H9 (cell line): ENCODE data around the gene PLA2G1B. TPM values are rescaled to one million over a fixed set of nuclear protein-coding genes. Genes with fewer than 3 reads are reported as not detected.

ENCODE experiments used
- DNase-seq: peaks from one replicate; pipeline ENCODE4 v3.0.0-alpha.2; 2017
- H2AFZ ChIP-seq: one replicate; pipeline ENCODE4 v1.6.1; 2013; ENCODE audit warnings: mild to moderate bottlenecking, low read length, control low read depth, moderate library complexity
- H2AK5ac ChIP-seq: 2 replicates; pipeline ENCODE4 v1.6.1; 2013; ENCODE audit warnings: low read length, control low read depth, mixed read lengths; ENCODE audit not compliant: insufficient read length
- H2BK120ac ChIP-seq: one replicate; pipeline ENCODE4 v1.6.1; 2013; ENCODE audit warnings: low read depth, mild to moderate bottlenecking, low read length, control low read depth, inconsistent platforms; ENCODE audit not compliant: poor library complexity, severe bottlenecking
- H2BK12ac ChIP-seq: 2 replicates; pipeline ENCODE4 v1.6.1; 2013; ENCODE audit warnings: low read length, control low read depth, mixed read lengths, low read depth; ENCODE audit not compliant: insufficient read length
- H2BK15ac ChIP-seq: 2 replicates; pipeline ENCODE4 v1.6.1; 2013; ENCODE audit warnings: low read depth, low read length, control low read depth
- H2BK20ac ChIP-seq: one replicate; pipeline ENCODE4 v1.6.1; 2013; ENCODE audit warnings: low read depth, mild to moderate bottlenecking, low read length, control low read depth, inconsistent platforms; ENCODE audit not compliant: poor library complexity, severe bottlenecking
- H2BK5ac ChIP-seq: 2 replicates; pipeline ENCODE4 v1.6.1; 2013; ENCODE audit warnings: low read length, control low read depth, mixed read lengths; ENCODE audit not compliant: insufficient read length
- H3K14ac ChIP-seq: 2 replicates; pipeline ENCODE4 v1.6.1; 2013; ENCODE audit warnings: low read length, control low read depth; ENCODE audit not compliant: insufficient read depth
- H3K18ac ChIP-seq: 2 replicates; pipeline ENCODE4 v1.6.1; 2013; ENCODE audit warnings: low read depth, mild to moderate bottlenecking, mixed read lengths, low read length, control low read depth; ENCODE audit not compliant: insufficient read length
- H3K23ac ChIP-seq: 2 replicates; pipeline ENCODE4 v1.6.1; 2013; ENCODE audit warnings: low read length, control low read depth, mixed read lengths, low read depth; ENCODE audit not compliant: insufficient read length
- H3K23me2 ChIP-seq: 2 replicates; pipeline ENCODE4 v1.6.1; 2013; ENCODE audit warnings: low read depth, mild to moderate bottlenecking, mixed read lengths, low read length, control low read depth; ENCODE audit not compliant: insufficient read length, poor library complexity, severe bottlenecking
- H3K27ac ChIP-seq: 2 replicates; pipeline ENCODE4 v1.5.1; 2013; ENCODE audit warnings: low read length, control low read depth, mixed read lengths, low read depth; ENCODE audit not compliant: insufficient read length
- H3K27me3 ChIP-seq: 2 replicates; pipeline ENCODE4 v1.6.1; 2013; ENCODE audit warnings: low read length, control low read depth, inconsistent platforms; ENCODE audit not compliant: insufficient read depth
- H3K4ac ChIP-seq: 2 replicates; pipeline ENCODE4 v1.6.1; 2013; ENCODE audit warnings: low read depth, mild to moderate bottlenecking, control low read depth, inconsistent platforms, low read length, moderate library complexity
- H3K4me1 ChIP-seq: 2 replicates; pipeline ENCODE4 v1.6.1; 2013; ENCODE audit warnings: low read length, control low read depth, inconsistent platforms; ENCODE audit not compliant: insufficient read depth
- H3K4me2 ChIP-seq: 2 replicates; pipeline ENCODE4 v1.6.1; 2013; ENCODE audit warnings: low read length, control low read depth, mixed read lengths; ENCODE audit not compliant: insufficient read length, insufficient read depth
- H3K56ac ChIP-seq: 2 replicates; pipeline ENCODE4 v1.6.1; 2013; ENCODE audit warnings: low read depth, mild to moderate bottlenecking, mixed read lengths, low read length, control low read depth; ENCODE audit not compliant: insufficient read length
- H3K79me1 ChIP-seq: 2 replicates; pipeline ENCODE4 v1.6.1; 2013; ENCODE audit warnings: low read depth, mild to moderate bottlenecking, moderate library complexity, low read length, control low read depth, inconsistent platforms; ENCODE audit not compliant: insufficient read depth, poor library complexity, severe bottlenecking
- H3K79me2 ChIP-seq: 2 replicates; pipeline ENCODE4 v1.6.1; 2013; ENCODE audit warnings: low read length, control low read depth, inconsistent platforms; ENCODE audit not compliant: insufficient read depth
- H3K9ac ChIP-seq: 2 replicates; pipeline ENCODE4 v1.6.1; 2013; ENCODE audit warnings: low read length, control low read depth, mixed read lengths; ENCODE audit not compliant: insufficient read length; ENCODE audit errors: extremely low read depth
- H3K9me3 ChIP-seq: one replicate; pipeline ENCODE4 v1.6.1; 2013; ENCODE audit warnings: low read depth, low read length, inconsistent platforms; ENCODE audit not compliant: control insufficient read depth
- H3T11ph ChIP-seq: one replicate; pipeline ENCODE4 v1.6.1; 2013; ENCODE audit warnings: mild to moderate bottlenecking, low read length, control low read depth, inconsistent platforms
- H4K20me1 ChIP-seq: one replicate; pipeline ENCODE4 v1.6.1; 2013; ENCODE audit not compliant: control insufficient read depth, insufficient read length, insufficient read depth
- H4K5ac ChIP-seq: 2 replicates; pipeline ENCODE4 v1.6.1; 2013; ENCODE audit warnings: low read depth, mild to moderate bottlenecking, mixed read lengths, low read length, control low read depth; ENCODE audit not compliant: insufficient read length
- H4K8ac ChIP-seq: replicated peaks from 2 replicates; pipeline ENCODE4 v1.6.1; 2013; ENCODE audit warnings: low read length, control low read depth, mixed read lengths, low read depth; ENCODE audit not compliant: insufficient read length
- H4K91ac ChIP-seq: 2 replicates; pipeline ENCODE4 v1.6.1; 2013; ENCODE audit warnings: low read depth, mild to moderate bottlenecking, moderate library complexity, mixed read lengths, low read length, control low read depth; ENCODE audit not compliant: insufficient read length
- H3K27ac Mint-ChIP-seq, 3 experiments: 2 replicates in 2 of 3; 3 replicates in 1 of 3; pipeline ENCODE4 v1.8.0; 2020 to 2021; ENCODE audit warnings: mixed read lengths in 3 of 3, mild to moderate bottlenecking in 1 of 3, moderate library complexity in 1 of 3
- H3K27me3 Mint-ChIP-seq: 2 replicates; pipeline ENCODE4 v1.8.0; 2021; ENCODE audit warnings: low read depth, mild to moderate bottlenecking, moderate library complexity, mixed read lengths
- H3K36me3 Mint-ChIP-seq, 3 experiments: 2 replicates in 2 of 3; 3 replicates in 1 of 3; pipeline ENCODE4 v1.8.0; 2020 to 2021; ENCODE audit warnings: low read depth in 3 of 3, mixed read lengths in 3 of 3; ENCODE audit not compliant: insufficient read depth in 1 of 3
- H3K4me1 Mint-ChIP-seq, 2 experiments: 2 replicates each; pipeline ENCODE4 v1.8.0; 2020; ENCODE audit warnings: mixed read lengths in 2 of 2
- H3K4me3 Mint-ChIP-seq, 2 experiments: 2 replicates in 1 of 2; 3 replicates in 1 of 2; pipeline ENCODE4 v1.8.0; 2020 to 2021; ENCODE audit warnings: mild to moderate bottlenecking in 2 of 2, mixed read lengths in 2 of 2, moderate library complexity in 1 of 2
- H3K9me3 Mint-ChIP-seq, 2 experiments: 2 replicates in 1 of 2; 3 replicates in 1 of 2; pipeline ENCODE4 v1.8.0; 2020; ENCODE audit warnings: mild to moderate bottlenecking in 2 of 2, mixed read lengths in 2 of 2, moderate library complexity in 1 of 2
- CTCF ChIP-seq: fragments of 200-600 bp; sonication (generic); conservative IDR thresholded peaks from 3 replicates; pipeline ENCODE4 v1.8.0; 2021; ENCODE audit warnings: antibody characterized with exemption, mild to moderate bottlenecking
- whole genome bisulfite sequencing: extraction: QIAGEN DNeasy Blood & Tissue Kit; methylation state at CpG from one replicate; pipeline ENCODE4 v1.1.7; 2013; ENCODE audit warnings: missing lambda C conversion rate, low lambda C conversion rate, mixed read lengths; ENCODE audit not compliant: insufficient read length; ENCODE audit errors: extremely low coverage; 5-methylcytosine and 5-hydroxymethylcytosine counted together
- total RNA-seq: library from RNA; stranded (reverse); gene quantifications from 2 replicates; pipeline ENCODE4 v1.2.1, GENCODE V29; 2021

PLA2G1B gene
- total RNA-seq, 1 experiment from 2014 or later = not detected

GRCh38 chr12:120368789-120369602 lies 41.4 kb upstream of the PLA2G1B start, which contains the start of gene MSI1:
Gene MSI1 (minus strand): TSS chr12:120369164. CDS start chr12:120369091, 73 bp downstream.
- H3K56ac ChIP-seq = no peak within 1 kb of the TSS
- H3K4me1 ChIP-seq = peaks cover 15% of the 10 kb centered on the region; the same call in 1 of the 2 replicates
- no peak within 1 kb of the TSS for H4K5ac ChIP-seq
- peak within 1 kb of the TSS; percentile 42; the same call in 1 of the 2 replicates for H3K14ac ChIP-seq
- peaks cover 7% of the 10 kb centered on the region; the same call in 1 of the 2 replicates for H3K27me3 ChIP-seq
- H3K9ac ChIP-seq = peak within 1 kb of the TSS; percentile 10
- H4K20me1 ChIP-seq = peaks cover 3% of the 10 kb centered on the region
- no peak within 1 kb of the TSS for H2AFZ ChIP-seq
- no peak within 1 kb of the TSS for H4K8ac ChIP-seq
- H3K23me2 ChIP-seq = peaks cover 17% of the 10 kb centered on the region
- no peak within 1 kb of the TSS for H2BK12ac ChIP-seq
- TF ChIP-seq CTCF = no peak
- H3K23ac ChIP-seq = no peak within 1 kb of the TSS
- peaks cover 2% of the 10 kb centered on the region for H3K79me1 ChIP-seq
- no peaks in the 10 kb centered on the region for H3K9me3 ChIP-seq
- H2BK15ac ChIP-seq = no peak within 1 kb of the TSS
- no peak within 1 kb of the TSS for H2AK5ac ChIP-seq
- DNase-seq = no peak
- H3K18ac ChIP-seq = peak within 1 kb of the TSS; percentile 50
- peak within 1 kb of the TSS in 2 of 3 experiments; percentile 34 to 67; a peak in 5 of 7 replicates for H3K27ac Mint-ChIP-seq
- no peak within 1 kb of the TSS for H2BK120ac ChIP-seq
- peak within 1 kb of the TSS; percentile 85 to 91 for H3K4me3 Mint-ChIP-seq
- no peak within 1 kb of the TSS for H3K4ac ChIP-seq
- H3K27me3 Mint-ChIP-seq = peaks cover 44% of the 10 kb centered on the region
- H3K27ac ChIP-seq = no peak within 1 kb of the TSS
- H3K36me3 Mint-ChIP-seq = peaks cover 20 to 33% (median 31%) of the 10 kb centered on the region in 3 experiments
- no peak within 1 kb of the TSS for H3T11ph ChIP-seq
- H3K4me2 ChIP-seq = peak within 1 kb of the TSS; percentile 88
- no peaks in the 10 kb centered on the region for H3K79me2 ChIP-seq
- WGBS = no CpG with 5 or more reads among the region's 119 CpGs
- H3K9me3 Mint-ChIP-seq = no peaks in the 10 kb centered on the region
- H4K91ac ChIP-seq = no peak within 1 kb of the TSS
- no peak within 1 kb of the TSS for H2BK20ac ChIP-seq
- H3K4me1 Mint-ChIP-seq = peaks cover 53 to 61% of the 10 kb centered on the region in 2 experiments
- no peak within 1 kb of the TSS for H2BK5ac ChIP-seq
